ENCODE measurements around the gene PERCC1. TPM values are rescaled to one million over a fixed set of nuclear protein-coding genes. Genes with fewer than 3 reads are reported as not detected.

The PERCC1 gene
- total RNA-seq, 1 experiment from 2014 or later: not detected

DNA sequence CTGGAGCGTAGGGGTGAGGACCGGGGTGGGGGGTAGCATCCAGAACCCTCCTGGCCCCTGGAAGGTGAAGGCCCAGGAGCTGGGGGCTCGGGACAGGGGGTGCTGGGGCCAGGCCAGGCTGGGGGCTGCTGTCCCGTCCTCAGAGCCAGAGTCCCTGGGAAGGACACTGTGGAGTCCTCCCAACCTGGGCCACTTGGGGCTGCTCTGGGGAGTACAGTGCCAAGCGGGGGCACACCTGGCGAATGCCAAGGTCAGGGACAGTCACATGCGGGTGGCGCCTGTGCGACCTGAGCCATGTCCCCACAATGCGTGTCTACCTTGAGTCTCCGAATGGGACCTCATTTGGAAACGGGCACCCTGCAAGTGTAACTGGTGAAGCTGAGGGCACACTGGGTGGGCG is 1.2 kb upstream of the PERCC1 start:
- Histone ChIP-seq H3K4me1 (ENCODE audit: insufficient read depth, low read length, poor library complexity, severe bottlenecking) (peaks cover 10% of the 10 kb centered on the region), H3K4me3 (ENCODE audit: low read depth, low read length, poor library complexity, severe bottlenecking) (no peak overlapping the region), H3K27me3 (replicated peaks; ENCODE audit: insufficient read depth, low read depth, low read length, poor library complexity) (peaks cover 10% of the 10 kb centered on the region), H3K36me3 (ENCODE audit: insufficient read depth, low read length, poor library complexity, severe bottlenecking) (no peaks in the 10 kb centered on the region), H3K9me3 (ENCODE audit: low read depth, low read length, poor library complexity, severe bottlenecking) (no peaks in the 10 kb centered on the region), H3K27ac (ENCODE audit: low read depth, low read length, poor library complexity, severe bottlenecking) (no peak overlapping the region)
- DNase-seq (ENCODE audit: low spot score): no peak
- intact Hi-C loops (cut with micrococcal nuclease; ENCODE audit: unreplicated experiment): no loop called here
- ChIA-PET POLR2A (ENCODE audit: low non-redundant PET) (no interaction called here), CTCF (interaction anchor here (0.6 kb wide), 1 partner anchor 92 kb away, joined by 4 read pairs; no protein-coding TSS in a partner anchor)
- no peak for TF ChIP-seq CTCF (conservative IDR thresholded peaks at IDR 0.05; ENCODE audit: low read depth, low read length)
- TF ChIP-seq EZH2 (IDR thresholded peaks at IDR 0.05; ENCODE audit: borderline replicate concordance, low read depth, low read length, poor library complexity, severe bottlenecking): no peak
- BruUV-seq (replicated peaks): no TSS peak

DNA sequence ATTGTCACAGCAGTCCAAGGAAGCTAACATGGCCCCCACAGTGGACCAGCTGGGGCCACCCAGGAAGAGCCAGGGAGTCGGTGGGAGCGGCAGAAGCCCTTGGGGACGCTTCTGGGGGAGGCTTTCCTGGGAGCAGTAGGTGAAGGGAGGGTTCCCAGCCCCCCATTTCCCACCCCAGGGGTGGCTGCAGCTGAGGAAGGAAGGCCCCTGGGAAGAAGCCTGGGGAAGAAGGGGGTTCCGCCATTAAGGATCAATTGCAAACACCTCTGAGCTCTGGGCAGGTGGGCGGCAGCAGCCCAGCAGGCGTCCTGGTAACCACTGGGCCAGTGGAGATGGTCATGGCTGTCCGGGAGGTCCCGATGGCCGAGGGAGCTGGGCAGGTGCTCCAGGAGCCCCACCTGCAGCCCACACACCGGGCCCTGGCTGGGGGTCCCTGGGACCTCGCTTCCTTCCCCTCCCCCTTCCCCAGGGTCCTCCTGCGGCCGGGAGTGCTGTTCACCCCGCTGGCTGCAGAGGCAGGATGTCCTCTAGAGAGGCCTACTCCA is 592 bp upstream of the PERCC1 start:
- intact Hi-C loops (cut with micrococcal nuclease; ENCODE audit: unreplicated experiment): no loop called here
- BruUV-seq (replicated peaks): no TSS peak
- CTCF ChIA-PET: no interaction called here
- peaks cover 10% of the 10 kb centered on the region for H3K27me3 ChIP-seq (replicated peaks; ENCODE audit: insufficient read depth, low read depth, low read length, poor library complexity)
- peaks cover 10% of the 10 kb centered on the region for H3K4me1 ChIP-seq (ENCODE audit: insufficient read depth, low read length, poor library complexity, severe bottlenecking)
- TF ChIP-seq CTCF (conservative IDR thresholded peaks at IDR 0.05; ENCODE audit: low read depth, low read length): no peak
- no peak for TF ChIP-seq EZH2 (IDR thresholded peaks at IDR 0.05; ENCODE audit: borderline replicate concordance, low read depth, low read length, poor library complexity, severe bottlenecking)
- DNase-seq (ENCODE audit: low spot score): no peak
- POLR2A ChIA-PET (ENCODE audit: low non-redundant PET): no interaction called here
- H3K9me3 ChIP-seq (ENCODE audit: low read depth, low read length, poor library complexity, severe bottlenecking): no peaks in the 10 kb centered on the region
- H3K36me3 ChIP-seq (ENCODE audit: insufficient read depth, low read length, poor library complexity, severe bottlenecking): no peaks in the 10 kb centered on the region
- no peak overlapping the region for H3K4me3 ChIP-seq (ENCODE audit: low read depth, low read length, poor library complexity, severe bottlenecking)
- no peak overlapping the region for H3K27ac ChIP-seq (ENCODE audit: low read depth, low read length, poor library complexity, severe bottlenecking)

- ChIA-PET CTCF (no interaction called here), POLR2A (ENCODE audit: low non-redundant PET) (no interaction called here)
- H3K36me3 ChIP-seq (ENCODE audit: insufficient read depth, low read length, poor library complexity, severe bottlenecking): no peaks in the 10 kb centered on the region
- no peak overlapping the region for H3K4me3 ChIP-seq (ENCODE audit: low read depth, low read length, poor library complexity, severe bottlenecking)
- DNase-seq (ENCODE audit: low spot score): no peak
- no peak overlapping the region for H3K27ac ChIP-seq (ENCODE audit: low read depth, low read length, poor library complexity, severe bottlenecking)
- peaks cover 10% of the 10 kb centered on the region for H3K27me3 ChIP-seq (replicated peaks; ENCODE audit: insufficient read depth, low read depth, low read length, poor library complexity)
- no TSS peak for BruUV-seq (replicated peaks)
- peaks cover 10% of the 10 kb centered on the region for H3K4me1 ChIP-seq (ENCODE audit: insufficient read depth, low read length, poor library complexity, severe bottlenecking)
- intact Hi-C loops (cut with micrococcal nuclease; ENCODE audit: unreplicated experiment): no loop called here
- H3K9me3 ChIP-seq (ENCODE audit: low read depth, low read length, poor library complexity, severe bottlenecking): no peaks in the 10 kb centered on the region
- TF ChIP-seq CTCF (conservative IDR thresholded peaks at IDR 0.05; ENCODE audit: low read depth, low read length) (no peak), EZH2 (IDR thresholded peaks at IDR 0.05; ENCODE audit: borderline replicate concordance, low read depth, low read length, poor library complexity, severe bottlenecking) (no peak)
Observed at GRCh38 chr16:1431497-1432270, 806 bp downstream of the PERCC1 start.

All from A673 (cell line).